ENCODE measurements around the gene SPOCK1.

DNA sequence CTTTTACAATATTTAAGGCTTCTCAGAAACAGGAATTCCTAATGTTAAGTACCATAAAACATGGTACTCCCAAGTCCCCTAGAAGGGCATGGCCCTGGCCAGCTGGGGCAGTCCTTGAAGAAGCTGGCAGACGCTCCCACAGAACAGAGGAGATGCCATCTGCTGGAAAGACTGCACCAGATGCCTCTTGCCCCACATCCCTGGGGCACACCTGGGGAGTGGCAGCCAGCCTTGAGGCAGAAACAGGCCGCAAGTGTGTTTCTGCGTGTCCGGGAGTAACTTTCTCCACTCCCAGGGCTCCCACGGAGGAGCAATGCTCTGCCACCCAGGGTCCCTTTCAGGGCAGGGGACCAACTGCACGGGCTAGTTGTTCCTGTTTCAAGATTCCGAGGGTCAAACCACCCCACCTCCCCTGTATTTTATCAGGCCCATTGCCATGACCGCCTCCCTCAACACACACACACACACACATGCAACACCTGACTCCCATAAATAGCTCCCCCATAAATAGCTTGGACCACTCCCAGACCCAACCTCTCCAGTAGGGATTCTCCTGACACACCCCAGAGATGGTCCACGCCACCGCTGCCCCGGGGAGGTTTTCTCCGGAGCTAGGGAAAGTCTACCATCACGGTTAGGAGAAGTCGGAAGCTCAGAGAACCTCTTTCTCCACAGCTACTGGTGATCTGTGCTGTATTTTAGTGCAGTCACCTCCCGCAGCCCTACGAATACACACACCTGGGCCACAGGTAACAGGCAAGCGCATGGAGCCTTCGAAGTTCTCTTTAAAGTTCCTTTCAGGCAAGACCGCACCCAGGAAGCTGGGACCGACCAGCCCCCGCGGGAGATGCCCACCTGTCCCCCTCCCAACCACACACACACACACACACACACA is 1.5 kb downstream of the SPOCK1 start:
- TF ChIP-seq, protein P1, sequence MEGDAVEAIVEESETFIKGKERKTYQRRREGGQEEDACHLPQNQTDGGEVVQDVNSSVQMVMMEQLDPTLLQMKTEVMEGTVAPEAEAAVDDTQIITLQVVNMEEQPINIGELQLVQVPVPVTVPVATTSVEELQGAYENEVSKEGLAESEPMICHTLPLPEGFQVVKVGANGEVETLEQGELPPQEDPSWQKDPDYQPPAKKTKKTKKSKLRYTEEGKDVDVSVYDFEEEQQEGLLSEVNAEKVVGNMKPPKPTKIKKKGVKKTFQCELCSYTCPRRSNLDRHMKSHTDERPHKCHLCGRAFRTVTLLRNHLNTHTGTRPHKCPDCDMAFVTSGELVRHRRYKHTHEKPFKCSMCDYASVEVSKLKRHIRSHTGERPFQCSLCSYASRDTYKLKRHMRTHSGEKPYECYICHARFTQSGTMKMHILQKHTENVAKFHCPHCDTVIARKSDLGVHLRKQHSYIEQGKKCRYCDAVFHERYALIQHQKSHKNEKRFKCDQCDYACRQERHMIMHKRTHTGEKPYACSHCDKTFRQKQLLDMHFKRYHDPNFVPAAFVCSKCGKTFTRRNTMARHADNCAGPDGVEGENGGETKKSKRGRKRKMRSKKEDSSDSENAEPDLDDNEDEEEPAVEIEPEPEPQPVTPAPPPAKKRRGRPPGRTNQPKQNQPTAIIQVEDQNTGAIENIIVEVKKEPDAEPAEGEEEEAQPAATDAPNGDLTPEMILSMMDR (IDR thresholded peaks at IDR 0.05 in 8 of 11, conservative IDR thresholded peaks at IDR 0.05 in 3 of 11) = no peak
- TF ChIP-seq POLR2AphosphoS5 (IDR thresholded peaks at IDR 0.05) = no peak
